CD4-positive, alpha-beta T cell treated with Interleukin-4 for 1 hour (primary cell): ENCODE results near the gene RNF207.
A peak's percentile ranks its signal among the peaks of the same experiment; 100 is the strongest.

Experiments used
- DNase-seq, 2 donors: peaks; one replicate each; pipeline ENCODE4 v3.0.0-alpha.2; 2020 to 2022

The RNF207 gene

DNA sequence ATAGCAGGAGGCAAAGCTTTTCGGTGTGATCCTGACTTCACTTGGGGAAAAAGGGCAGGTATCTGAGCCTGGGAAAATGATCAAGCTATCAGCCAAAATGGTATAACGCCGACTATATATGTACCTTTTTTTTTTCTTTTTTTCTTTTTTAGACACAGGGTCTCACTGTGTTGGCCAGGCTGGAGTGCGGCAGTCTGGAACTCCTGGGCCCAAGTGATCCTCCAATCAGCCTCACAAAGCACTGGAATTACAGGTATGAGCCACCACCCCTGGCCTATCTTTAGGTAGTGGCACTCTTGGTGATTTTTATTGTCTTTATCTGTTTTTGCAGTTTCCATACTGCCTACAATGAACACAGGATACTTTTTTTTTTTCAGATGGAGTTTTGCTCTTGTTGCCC is 31.2 kb downstream of the RNF207 start:
- DNase-seq: no peak

DNA sequence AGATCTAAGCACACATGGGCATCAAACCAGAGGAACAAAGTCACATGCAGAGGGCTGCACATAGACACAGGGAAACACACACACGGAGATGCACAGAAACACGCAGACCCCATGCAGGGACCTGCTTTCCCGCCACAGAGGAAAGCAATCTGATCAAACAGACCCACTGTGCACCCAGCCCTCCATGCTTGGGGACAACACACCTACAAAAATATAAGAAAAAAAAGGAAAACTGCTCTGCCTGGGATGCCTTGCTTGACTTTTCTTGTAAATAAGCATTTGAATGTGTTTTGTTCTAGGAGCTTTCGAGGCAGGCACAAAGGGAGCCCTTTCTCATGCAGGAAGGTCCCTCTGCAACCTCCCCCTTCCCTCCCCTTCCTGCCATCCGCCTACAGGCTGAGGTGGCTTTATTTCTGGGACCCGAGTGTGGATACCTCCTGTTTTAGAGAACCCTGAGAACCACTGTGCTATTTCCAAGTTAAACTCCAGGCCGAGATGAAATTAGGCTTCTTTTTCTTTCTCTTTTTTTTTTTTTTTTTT is 33.4 kb downstream of the RNF207 start:
- no peak for DNase-seq

DNA sequence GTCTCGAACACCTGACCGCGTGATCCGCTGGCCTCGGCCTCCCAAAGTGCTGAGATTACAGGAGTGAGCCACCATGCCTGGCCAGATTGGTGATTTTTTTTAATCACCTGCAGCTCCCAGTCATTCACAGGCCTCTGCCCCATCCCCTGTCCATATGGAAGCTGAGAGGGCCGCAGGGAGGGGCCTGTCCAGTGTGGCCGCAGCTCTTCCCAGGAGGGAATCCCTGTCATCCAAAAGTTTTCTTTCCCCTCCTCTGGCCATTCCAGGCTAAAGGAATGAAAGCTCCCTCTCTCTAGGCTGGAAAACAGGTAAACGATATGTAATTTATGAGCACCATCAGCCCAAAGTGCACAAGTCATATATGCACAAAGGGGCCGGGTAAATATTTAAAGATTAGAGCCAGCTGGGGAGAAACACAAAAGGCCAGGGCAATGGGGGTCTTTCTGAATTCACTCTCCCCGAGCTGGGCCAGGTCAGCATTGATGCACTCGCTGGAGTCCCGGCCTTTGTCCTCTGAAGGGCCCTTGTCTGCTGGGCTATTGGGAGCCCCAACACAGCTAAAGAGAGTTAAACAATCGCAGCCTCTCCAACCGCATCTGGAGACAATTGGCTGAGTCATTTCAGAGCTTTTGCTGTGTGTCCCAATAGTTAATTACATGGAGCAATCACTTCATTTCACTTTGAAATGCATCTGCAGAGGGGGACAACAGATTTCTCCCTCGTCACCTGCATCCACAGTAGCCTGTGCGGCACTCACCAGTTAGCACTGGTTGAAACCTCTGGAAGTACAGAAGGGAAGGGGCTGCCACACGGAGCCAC is 34.2 kb downstream of the RNF207 start:
- DNase-seq: no peak

DNA sequence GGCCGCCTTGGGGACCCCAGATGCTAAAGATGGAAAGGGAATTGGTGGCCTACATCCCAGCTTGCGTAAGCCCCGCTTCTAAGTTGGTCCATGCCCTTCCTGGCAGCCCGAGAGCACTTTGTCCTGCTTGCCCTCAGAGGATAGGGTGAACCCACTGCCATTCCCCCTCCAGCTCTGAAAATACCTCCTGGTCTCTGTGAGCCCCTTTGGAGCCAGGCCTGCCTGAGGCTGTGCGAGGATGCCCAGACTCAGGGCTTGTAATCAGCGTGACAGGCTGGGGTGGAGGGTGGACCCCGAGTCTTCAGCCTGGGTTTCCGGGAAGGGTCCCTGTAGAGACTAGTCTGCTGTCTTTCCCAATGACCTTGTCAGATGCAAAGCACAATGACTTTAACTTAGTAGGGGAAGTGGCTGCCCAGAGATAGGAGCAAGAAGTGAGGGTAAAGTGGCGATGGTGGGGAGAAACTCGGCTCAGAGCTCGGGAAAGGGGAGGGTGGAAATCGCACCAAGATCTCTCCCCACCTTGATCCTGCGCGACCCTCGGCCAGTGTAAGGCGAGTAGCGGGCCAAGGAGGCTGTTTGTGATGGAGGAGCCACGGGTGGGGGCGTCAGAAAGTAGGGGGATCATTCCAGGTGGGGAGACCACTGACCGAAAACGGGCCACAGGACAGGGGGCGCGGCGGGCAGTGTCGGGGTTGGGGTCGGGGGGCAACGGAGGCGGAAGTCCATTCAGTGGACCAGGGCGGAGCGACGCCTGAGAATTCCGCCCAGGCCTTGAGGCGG is 35.4 kb downstream of the RNF207 start:
- no peak for DNase-seq

DNA sequence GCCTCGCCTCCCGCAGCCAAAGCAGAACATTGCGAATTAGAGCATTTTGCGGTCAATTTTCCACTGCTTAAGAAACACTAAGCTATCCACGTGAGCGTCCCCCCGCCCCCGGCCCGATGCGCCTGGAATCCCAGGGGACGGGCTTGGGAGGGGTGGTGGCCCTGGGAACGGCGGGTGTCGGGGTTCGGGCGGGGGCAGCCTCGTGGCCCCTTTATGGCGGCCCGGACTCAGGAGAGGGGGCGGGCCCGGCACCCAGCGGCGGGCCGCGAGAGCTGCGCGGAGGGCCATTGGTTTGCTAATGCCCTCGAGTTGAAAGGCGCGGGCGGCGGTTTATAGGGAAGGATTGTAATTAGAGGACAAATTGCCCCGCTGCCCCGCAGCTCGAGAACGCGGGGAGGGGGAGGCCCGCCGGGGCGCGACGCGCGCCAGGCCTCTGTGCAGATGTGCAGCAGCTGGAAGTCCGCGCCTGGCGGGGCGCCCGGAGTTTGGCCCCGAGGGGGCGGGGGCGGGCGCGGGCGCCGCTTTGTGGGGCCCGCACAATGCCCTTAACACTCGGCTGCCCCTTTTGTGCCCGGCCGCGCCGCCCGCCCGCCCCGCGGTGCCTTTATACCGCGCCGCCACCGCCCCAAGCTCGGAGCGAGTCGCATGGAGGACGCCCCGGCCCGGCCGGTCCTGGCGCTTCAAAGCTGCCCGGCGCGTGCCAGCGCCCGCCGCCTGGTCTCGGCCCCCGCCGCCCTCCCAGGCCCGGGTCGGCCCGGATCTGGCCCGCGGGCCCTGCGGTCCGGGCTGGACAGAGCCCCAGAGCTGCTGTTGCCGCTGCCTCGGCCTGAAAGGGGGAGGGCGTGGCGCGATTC is 36.2 kb downstream of the RNF207 start:
- DNase-seq: no peak

DNA sequence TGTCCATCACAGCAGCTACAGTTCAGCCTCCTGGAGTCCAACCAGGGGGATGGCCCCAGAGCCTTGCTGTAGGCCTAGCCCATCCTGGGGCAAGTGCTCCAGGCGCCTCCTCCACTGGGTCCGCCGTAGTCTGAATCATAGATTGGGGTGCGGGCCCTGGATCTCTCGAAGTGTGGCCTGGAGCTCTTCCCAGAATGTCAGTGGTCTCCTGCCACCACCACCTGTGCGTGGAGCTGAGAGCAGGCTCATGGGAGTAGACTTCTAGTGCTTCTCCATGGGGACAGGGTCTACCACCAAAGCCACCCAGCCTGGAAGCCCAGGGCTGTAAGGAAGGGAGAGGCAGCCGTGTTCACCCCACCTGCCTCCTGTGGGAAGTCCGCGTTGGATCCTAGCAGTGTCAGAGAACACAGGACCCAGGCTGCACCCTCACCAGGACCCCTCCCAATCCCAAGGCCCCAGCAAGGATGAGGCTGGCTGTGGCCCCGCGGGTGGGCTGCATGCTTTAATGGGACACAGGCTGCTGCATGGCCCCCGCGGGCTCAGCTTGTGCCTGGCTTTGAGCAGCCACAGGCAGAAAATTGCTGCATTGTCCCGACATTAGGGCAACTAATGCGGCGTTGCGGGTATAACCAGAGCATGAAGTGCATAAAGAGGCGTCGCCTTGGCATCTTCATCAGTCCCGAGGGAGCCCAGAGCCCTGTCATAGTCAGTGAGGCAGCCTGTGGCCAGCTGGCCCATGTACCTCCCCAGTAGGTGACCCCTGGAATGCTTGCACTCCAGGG is 37.3 kb downstream of the RNF207 start:
- DNase-seq: no peak

DNA sequence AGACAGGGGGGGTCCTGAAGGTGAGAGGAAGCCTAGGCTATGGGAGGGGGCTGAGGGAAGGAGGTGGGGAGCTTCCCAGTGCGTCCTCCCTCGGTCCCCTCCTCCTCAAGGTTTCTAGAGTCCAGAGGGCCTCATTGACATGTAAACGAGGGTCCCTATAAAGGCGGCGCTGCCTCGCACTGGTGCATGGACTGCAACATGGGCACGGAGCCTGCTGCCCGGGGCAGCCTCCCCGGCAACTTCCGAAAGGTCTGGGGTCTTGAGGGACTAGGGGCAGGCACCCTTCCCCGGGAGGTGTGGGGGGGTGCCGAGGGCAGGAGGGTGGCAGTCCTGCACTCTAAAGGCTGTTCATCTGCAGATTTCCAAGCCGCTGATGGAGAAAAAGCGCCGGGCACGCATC is 38.1 kb downstream of the RNF207 start, which contains the start of gene HES3:
Gene HES3, plus strand, starts transcription at position 187 of the 400 bp plus-strand sequence. Its CDS starts 187 bp downstream, at position 374.
- no peak for DNase-seq

DNA sequence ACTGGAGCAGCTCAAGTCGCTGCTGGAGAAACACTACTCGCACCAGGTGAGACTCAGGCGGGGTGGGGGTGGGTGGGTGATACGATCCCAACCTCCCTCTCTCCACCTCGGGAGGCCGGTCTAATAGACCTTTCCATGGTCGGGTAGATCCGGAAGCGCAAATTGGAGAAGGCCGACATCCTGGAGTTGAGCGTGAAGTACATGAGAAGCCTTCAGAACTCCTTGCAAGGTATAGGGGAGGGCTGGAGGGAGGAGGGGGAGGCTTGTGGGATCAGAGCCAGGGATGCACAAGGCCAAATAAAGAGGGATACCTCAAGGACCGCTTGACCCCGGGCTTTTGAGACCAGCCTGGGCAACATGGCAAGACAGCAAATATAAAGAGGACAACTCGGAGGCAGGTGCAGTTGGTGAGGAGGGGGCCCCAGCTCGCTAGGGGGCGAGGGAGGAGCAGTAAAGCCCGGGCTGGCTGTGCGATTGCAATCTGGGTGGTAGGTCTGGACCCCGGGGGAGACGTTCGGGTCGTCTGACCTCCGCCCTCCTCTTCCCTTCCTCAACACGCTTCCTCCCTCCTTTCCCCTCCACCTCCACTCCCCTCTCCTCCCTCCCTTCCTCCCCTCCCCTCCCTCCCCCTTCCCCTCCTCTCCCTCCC is 38.6 kb downstream of the RNF207 start:
- DNase-seq: no peak

DNA sequence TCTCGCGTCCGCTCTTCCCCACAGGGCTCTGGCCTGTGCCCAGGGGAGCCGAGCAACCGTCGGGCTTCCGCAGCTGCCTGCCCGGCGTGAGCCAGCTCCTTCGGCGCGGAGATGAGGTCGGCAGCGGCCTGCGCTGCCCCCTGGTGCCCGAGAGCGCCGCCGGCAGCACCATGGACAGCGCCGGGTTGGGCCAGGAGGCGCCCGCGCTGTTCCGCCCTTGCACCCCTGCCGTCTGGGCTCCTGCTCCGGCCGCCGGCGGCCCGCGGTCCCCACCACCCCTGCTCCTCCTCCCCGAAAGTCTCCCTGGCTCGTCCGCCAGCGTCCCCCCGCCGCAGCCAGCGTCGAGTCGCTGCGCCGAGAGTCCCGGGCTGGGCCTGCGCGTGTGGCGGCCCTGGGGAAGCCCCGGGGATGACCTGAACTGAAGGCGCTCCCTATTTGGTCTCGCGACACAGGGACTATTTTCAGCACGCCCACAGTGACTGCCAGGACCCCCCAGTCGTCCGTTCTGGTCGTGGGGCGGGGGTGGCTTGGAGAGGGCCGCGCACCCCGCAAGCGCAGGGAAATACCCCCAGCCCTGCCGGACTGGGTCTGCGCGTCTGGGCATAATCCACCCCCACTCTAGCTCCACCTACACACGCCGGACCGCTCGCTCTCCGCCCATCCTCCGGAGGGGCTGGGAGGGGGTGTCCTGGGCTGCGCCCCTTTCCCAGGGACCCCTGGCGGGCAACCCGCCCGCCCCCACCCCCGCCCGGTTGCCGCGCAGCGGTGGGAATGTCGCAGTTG is 39.4 kb downstream of the RNF207 start:
- peak; percentile 74 to 79 for DNase-seq

DNA sequence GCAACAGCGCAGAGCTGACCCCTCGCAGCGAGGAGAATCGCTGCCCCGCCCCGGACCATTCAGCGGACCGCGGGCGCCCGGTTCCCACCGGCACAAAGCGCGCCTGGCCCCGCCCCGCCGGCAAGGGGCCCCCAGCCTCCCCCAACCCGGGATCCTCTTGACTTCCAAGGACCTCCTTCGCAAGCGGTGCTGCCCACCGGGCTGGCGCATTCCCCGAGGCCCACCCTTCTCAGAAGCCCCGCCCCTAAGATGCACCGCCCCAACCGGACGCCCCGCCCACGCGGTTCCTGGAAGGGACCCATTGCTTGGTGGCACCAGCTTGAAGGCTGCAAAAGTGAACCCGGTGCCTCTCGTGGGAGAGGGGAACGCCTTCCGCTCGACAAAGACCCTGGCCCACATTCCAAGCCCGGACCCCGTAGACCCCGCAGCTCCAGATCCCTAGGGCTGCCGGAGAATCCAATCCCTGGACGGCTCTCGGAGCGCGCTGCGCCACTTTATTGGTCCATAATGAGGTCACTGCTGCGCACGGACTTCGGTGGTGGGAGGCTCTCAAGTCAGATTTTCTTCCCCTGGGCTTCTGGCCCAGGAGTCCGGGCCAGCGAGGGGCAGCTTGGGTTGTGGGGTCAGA is 40.1 kb downstream of the RNF207 start:
- peak in 1 of 2 donors; percentile 46 for DNase-seq

DNA sequence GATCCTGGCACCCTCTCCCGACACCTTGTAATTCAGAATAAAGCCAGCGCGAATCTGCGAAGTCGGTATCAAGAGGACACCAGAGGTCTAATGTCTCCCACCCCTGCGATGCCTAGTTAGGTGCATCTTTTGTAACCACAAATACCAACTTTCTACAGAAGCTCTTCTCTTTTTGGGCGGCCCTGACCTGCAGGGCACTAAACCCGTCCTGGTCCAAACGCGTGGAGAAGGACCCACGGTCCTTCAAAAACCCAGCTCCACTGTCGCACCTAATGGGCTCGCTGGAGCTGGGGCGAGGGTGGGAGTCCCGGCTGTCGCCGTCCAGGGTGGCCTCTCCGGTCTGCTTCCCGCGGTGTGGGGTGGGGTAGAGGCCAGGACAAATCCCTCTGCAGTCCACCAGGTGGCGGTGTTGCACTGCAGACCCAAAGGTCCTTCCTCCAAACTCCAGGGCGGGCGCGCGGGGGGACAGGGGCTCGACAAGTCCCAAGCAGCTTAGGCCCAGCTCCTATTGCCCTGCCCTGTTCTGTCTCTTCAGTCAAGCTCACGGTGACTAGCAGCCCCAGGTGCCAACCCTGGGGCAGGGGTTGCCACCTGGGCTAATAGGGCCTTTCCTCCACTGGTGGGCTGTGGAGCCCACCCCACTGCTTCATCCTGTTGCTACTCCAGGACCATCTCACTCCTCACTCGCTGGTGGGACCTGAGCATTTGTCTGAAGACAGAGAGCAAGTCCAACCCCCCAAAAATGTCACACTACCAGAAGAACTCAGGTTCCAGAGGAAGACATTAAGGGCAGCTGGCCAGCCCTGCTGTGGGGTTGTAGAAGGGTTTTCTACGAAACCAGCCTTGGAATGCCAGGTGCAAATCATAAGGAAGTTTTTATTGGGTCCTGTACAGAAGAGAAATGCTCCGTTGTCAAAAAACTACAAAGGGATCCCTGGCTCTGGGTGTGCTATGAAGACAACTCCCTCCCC is 40.9 kb downstream of the RNF207 start:
- peak; percentile 78 to 79 for DNase-seq

DNA sequence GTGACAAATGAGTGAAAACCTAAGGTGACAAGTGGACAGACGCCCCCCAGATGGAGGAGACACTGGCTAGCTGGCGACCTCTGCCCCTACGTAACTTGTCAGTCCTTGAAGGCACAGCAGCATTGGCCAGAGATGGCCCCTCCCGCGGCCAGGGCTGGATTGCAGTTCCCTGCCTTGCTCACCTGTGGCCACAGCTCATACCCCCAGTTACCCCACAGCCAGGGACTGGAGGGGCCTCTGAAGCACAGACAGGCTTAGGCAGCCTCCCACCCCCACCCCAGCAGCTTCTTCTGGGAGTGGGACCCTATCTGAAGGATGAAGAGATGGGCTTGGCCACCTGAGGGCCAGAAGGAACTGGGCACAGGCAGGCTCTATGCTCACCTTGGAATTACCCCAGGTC is 41.7 kb downstream of the RNF207 start:
- no peak for DNase-seq

DNA sequence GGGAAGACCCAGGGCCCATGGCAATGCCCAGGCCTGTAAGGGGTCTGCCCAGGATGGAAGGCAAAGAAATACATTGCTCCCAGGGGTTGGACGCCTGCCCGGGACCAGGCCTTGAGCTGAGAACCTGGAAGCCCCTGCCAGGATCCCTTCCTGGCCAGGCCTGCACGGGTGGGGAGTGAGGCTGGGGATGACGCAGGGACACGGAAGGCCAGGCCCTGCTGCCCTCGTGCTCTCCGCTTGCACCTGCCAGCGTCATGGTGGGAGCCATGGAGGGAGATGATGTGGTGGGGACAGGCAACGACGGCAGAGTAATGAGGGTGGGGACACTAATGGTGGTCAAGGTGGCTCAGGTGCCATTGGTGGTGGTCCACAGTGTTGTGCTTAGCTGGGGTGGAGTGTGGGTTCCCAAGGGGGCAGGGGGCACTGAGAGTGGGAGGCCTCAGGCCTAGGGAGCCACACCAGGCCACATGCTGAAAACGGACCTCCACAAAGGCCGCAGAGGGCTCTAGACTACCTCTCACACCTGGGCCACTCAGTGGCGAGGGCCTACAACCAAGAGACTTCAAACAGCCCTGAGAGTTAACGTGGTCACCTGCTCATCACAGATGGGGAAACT is 42.4 kb downstream of the RNF207 start:
- no peak for DNase-seq

DNA sequence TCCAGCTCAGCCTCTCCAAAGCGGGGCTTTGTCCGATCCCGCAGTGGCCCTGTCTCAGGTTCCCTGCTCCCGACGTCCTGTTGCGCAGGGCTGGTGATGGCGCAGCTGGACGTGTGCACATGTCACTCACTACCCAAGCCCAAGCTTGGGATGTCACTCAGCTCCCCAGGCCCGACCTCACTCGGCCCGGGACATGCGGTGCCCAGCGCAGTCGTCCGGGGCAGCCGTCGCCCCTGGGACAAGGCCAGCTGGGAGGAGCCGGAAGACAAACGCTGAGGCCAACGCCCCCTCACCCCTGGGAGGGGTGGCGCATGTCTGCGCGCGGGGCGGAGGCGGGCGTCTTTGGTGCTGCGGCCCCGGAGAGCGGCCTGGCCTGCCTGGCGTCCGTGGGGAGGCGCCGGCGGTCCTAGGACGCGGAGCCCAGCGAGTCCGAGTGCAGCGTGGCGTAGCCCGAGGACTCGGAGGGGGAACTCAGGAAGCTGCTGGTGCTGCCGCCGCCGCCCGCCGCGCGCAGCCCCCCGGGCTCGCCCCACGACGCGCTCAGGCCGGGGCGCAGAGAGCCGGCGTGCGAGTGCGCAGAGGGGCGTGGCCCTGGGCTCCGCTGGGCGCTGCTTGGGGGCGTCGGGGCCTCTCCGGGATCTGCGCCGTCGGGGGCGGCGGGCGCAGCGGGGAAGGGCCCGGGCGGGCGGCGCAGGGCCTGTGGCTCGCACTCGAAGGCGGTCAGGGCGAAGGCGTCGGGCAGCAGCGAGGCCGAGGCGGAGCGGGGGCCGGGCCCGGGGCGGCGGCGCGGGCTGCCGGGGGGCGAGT is 43.2 kb downstream of the RNF207 start:
- no peak for DNase-seq

DNA sequence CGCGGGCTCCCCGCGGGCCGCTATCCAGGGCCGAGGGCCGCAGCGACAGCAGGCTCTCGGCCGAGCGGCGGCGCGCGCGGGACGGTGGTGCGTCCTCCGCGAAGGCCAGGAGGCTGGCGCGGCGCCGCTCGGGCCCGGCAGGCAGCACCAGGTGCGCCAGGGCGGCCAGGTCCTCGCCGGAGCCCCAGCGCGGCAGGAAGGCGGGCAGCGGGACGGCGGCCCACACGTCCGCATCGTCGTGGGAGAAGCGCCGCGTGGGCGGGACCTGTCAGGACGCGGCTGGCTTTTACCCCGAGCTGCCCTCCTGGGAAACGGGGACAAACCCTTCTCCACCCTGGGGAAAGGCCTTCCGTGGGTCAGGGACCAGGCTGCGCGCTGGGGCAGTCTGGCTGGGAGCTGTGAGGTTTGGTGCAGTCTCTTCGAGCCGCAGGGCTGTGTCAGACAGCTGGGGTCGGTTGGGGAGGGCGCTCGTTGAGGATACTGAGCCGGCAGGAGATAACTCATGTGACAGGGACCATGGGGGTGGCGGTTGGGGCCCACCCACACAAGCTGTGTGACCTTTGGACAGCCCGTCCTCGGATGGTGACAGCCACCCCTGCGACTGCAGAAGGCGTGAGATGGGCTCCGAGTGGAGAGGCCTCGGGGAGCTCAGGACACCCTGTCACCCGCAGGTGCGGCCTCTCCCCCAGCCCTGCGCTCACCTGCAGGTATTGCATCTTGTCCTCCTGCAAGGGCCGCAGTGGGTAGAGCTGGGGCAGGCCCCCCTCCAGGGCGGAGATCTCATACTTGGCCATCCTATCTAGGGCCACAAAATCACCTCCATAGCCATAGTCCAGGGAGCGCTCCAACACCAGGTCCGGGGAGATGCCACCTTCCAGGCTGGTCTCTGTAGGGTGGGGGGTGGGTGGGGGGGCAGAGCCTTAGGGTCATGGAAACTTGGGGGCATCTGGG is 44.1 kb downstream of the RNF207 start:
- no peak for DNase-seq

DNA sequence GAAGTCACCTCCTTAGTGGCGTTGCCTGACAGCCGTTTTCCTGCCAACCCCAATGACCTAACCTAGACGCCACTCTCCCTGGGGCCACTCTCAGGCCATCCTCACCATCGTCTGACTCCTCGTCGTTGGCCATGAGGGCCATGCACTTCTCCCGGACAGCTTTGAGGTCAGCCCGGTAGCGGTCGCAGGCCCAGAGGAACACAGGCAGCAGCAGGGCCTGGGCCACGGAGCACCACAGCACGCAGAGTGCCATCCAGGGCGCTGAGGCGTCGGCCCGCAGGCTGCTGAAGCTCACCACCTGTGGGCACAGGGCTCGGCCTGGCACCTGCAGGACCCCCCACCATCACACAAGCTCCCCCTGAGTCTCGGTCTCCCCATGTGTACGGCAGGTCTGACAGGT is 45.3 kb downstream of the RNF207 start:
- no peak for DNase-seq
